ENCODE results near the gene EPS15. TPM values are rescaled to one million over a fixed set of nuclear protein-coding genes. Genes with fewer than 3 reads are reported as not detected.

The EPS15 gene
- total RNA-seq, 1 experiment from 2014 or later, result 37.1 TPM

DNA sequence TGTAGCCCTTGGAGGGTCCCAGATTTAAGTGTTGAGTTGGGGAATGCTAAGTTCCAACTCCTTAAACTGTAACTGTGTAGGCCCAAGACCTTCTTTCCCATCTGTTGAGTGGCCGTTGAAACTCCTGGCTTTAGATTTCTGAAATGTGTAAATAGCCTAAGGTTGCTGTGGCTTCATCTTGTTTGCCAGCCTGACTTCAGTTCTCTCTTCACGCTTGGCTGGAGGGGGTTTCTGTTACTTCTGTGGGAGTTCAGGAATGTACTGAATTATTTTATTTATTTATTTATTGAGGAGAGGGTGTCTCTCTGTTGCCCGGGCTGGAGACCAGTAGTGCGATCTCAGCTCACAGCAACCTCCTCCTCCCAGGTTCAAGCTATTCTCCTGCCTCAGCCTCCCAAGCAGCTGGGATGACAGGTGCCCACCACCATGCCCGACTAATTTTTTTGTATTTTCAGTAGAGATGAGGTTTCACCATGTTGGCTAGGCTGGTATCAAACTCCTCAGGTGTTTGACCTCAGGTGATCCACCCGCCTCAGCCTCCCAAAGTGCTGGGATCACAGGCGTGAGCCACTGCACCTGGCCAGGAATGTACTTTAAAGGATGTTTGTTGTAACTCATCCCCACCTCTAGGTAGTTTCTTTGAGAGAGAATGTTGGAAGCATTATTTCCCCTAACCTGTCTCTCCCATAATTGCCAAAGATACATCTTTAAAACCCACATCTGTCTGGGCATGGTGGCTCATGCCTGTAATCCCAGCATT is 194.6 kb downstream of the EPS15 start (continued):
- no peak for TF ChIP-seq STAT6 (CRISPR knock-in tag; conservative IDR thresholded peaks at IDR 0.05; ENCODE audit: low read depth)
- no peak for TF ChIP-seq GRHL2 (CRISPR knock-in tag; IDR thresholded peaks at IDR 0.05; ENCODE audit: insufficient replicate concordance, severe bottlenecking)
- TF ChIP-seq, protein P1, sequence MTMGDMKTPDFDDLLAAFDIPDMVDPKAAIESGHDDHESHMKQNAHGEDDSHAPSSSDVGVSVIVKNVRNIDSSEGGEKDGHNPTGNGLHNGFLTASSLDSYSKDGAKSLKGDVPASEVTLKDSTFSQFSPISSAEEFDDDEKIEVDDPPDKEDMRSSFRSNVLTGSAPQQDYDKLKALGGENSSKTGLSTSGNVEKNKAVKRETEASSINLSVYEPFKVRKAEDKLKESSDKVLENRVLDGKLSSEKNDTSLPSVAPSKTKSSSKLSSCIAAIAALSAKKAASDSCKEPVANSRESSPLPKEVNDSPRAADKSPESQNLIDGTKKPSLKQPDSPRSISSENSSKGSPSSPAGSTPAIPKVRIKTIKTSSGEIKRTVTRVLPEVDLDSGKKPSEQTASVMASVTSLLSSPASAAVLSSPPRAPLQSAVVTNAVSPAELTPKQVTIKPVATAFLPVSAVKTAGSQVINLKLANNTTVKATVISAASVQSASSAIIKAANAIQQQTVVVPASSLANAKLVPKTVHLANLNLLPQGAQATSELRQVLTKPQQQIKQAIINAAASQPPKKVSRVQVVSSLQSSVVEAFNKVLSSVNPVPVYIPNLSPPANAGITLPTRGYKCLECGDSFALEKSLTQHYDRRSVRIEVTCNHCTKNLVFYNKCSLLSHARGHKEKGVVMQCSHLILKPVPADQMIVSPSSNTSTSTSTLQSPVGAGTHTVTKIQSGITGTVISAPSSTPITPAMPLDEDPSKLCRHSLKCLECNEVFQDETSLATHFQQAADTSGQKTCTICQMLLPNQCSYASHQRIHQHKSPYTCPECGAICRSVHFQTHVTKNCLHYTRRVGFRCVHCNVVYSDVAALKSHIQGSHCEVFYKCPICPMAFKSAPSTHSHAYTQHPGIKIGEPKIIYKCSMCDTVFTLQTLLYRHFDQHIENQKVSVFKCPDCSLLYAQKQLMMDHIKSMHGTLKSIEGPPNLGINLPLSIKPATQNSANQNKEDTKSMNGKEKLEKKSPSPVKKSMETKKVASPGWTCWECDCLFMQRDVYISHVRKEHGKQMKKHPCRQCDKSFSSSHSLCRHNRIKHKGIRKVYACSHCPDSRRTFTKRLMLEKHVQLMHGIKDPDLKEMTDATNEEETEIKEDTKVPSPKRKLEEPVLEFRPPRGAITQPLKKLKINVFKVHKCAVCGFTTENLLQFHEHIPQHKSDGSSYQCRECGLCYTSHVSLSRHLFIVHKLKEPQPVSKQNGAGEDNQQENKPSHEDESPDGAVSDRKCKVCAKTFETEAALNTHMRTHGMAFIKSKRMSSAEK (CRISPR knock-in tag; IDR thresholded peaks at IDR 0.05; ENCODE audit: borderline replicate concordance), result no peak

DNA sequence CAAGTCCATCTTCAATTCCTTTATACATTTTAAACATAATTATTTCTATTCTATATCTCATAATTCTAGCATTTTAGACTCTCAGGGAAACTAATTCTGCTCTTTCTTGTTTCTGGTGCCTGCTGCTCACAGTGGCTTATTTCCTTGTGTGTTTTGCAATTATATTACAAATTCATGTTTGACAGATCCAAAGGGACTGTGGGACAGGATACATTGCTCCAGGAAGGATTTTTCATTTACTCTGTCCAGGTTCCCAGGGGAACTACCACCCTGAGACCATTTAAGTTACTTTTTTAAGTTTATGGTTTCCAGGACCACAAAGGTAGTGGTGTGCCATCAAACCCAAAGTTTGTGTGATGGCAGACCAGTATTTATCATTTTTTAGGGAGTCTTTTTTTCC is 195.3 kb downstream of the EPS15 start:
- Mint-ChIP-seq H3K27ac (no peak overlapping the region), H3K36me3 (no peaks in the 10 kb centered on the region), H3K9me3 (no peaks in the 10 kb centered on the region), H3K4me1 (0 out of 2 replicates have a peak, but pooled peaks cover 4% of the 10 kb centered on the region), H3K4me3 (no peak overlapping the region), H3K27me3 (ENCODE audit: low read depth) (peaks cover under 1% of the 10 kb centered on the region)
- DNase-seq (ENCODE audit: low spot score), result no peak
- no peak for TF ChIP-seq NR2C2 (CRISPR knock-in tag; IDR thresholded peaks at IDR 0.05)
- CTCF ChIA-PET, result no interaction called here
- ATAC-seq, result no peak
- POLR2A ChIA-PET, result no interaction called here

DNA sequence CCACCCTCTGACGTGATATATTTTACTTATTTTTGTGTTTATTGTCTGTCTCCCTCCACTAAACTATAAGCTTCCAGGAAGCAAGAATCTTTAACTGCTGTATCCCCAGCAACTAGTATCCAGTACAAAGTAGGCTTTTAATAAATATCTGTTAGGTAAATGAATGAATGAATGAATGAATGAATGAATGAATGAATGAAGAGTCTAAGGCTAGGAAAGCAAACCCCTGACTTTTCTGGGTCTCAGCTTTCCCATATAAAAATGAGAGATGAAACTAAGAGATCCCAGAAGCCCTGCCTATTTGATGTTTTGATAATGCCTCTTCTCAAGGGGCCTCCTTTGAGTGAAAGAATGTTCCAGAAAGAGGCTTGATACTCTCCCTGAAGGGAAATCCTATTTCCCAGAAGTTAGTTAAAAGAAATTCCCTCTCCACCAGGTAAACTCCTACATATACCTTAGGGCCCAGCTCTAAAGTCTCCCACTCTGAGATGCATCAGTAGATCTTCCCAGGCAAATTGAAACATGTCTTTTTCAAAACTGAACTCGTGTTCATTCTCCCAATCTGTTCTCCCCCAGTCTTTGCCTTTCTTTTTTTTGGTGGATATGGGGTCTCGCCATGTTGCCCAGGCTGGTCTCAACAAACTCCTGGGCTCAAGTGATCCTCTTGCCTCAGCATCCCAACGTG is 196.5 kb downstream of the EPS15 start:
- ChIA-PET CTCF (no interaction called here), POLR2A (no interaction called here)
- no peaks in the 10 kb centered on the region for H3K9me3 Mint-ChIP-seq
- no peak for DNase-seq (ENCODE audit: low spot score)
- no peaks in the 10 kb centered on the region for H3K36me3 Mint-ChIP-seq
- H3K4me1 Mint-ChIP-seq, result 0 out of 2 replicates have a peak, but pooled peaks cover 4% of the 10 kb centered on the region
- no peak for ATAC-seq
- no peak overlapping the region for H3K27ac Mint-ChIP-seq
- H3K27me3 Mint-ChIP-seq (ENCODE audit: low read depth), result no peaks in the 10 kb centered on the region; the same call in none of the 2 replicates
- H3K4me3 Mint-ChIP-seq, result no peak overlapping the region
- TF ChIP-seq ZNF138 (CRISPR knock-in tag; conservative IDR thresholded peaks at IDR 0.05) (no peak), HMGA2 (CRISPR knock-in tag; IDR thresholded peaks at IDR 0.05) (no peak), SMAD3 (CRISPR knock-in tag; IDR thresholded peaks at IDR 0.05; ENCODE audit: borderline replicate concordance) (no peak), MLX (CRISPR knock-in tag; IDR thresholded peaks at IDR 0.05) (no peak), NFATC4 (CRISPR knock-in tag; IDR thresholded peaks at IDR 0.05) (no peak), STAT6 (CRISPR knock-in tag; conservative IDR thresholded peaks at IDR 0.05; ENCODE audit: low read depth) (no peak), CREM (CRISPR knock-in tag; IDR thresholded peaks at IDR 0.05) (no peak)
- TF ChIP-seq, protein P1 (CRISPR knock-in tag; IDR thresholded peaks at IDR 0.05; ENCODE audit: borderline replicate concordance), result no peak
- TF ChIP-seq, protein P2, sequence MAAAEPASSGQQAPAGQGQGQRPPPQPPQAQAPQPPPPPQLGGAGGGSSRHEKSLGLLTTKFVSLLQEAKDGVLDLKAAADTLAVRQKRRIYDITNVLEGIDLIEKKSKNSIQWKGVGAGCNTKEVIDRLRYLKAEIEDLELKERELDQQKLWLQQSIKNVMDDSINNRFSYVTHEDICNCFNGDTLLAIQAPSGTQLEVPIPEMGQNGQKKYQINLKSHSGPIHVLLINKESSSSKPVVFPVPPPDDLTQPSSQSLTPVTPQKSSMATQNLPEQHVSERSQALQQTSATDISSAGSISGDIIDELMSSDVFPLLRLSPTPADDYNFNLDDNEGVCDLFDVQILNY (CRISPR knock-in tag; IDR thresholded peaks at IDR 0.05), result no peak
